Left hindlimb (tissue), 1 donor: ENCODE measurements around the gene LONP2.
"Not testable (repeated sequence)": the region's sequence is repeated elsewhere in the genome, so short reads cannot be mapped to it uniquely, and the experiment has no call there.

ENCODE experiments used
- DNase-seq: peaks from one replicate; pipeline ENCODE4 v3.0.0-alpha.2; 2018

LONP2 gene

DNA sequence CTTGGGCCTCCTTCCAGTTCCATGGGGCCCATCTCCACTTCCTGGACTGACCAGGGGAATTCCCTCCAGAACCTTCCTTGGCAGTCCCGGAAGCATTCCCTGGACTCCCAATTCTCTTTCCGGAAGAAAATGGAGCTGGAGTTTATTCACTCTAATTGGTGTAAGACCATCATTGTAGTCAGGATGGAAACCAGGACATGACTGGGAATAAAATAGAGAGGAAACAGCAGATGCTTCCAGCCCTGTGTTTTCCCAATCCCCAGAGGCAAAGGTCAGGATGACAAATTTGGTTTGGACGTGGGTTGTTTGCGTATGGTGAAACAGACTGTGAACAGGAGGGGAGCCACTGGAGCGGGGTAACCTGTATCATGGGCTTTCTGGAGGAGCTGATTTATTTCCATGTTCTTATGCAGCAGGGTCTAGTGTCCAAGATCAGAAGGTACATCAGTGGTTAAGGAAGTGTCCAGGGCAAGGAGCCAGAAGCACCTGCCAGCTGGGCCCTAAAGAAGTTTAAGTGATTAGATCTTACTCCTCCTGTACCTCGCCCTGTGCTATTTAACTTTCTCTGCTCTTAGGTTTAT, 8.5 kb upstream of the LONP2 start:
- DNase-seq: no peak

DNA sequence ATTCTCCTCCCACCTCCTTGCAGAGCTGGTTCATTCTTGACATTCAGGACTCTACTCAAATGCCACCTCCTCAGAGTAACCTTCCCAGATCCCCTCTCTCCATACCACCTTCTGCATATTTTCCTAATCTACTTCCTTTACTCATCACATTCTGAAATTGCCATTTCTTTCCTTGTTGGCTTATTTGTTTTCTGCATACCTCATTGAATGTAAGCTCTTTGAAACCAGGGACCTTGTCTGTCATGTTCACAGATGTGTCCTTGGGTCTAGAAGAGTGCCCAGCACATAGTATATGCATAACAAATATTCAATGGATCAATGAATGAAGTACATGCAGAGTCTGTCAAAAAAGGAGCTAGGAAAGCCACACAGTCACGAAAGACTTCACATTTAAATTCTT, 7.8 kb upstream of the LONP2 start:
- DNase-seq: no peak

DNA sequence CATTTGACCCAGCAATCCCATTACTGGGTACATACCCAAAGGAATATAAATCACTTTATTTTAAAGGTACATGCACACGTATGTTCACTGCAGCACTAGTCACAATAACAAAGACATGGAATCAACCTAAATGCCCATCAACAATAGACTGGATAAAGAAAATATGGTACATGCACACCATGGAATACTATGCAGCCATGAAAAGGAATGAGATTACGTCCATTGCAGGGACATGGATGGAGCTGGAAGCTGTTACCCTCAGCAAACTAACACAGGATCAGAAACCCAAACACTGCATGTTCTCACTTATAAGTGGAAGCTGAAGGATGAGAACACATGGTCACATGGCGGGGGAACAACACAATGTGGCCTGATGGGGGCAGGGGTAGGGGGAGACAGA, 4.0 kb upstream of the LONP2 start:
- not testable (repeated sequence) for DNase-seq

DNA sequence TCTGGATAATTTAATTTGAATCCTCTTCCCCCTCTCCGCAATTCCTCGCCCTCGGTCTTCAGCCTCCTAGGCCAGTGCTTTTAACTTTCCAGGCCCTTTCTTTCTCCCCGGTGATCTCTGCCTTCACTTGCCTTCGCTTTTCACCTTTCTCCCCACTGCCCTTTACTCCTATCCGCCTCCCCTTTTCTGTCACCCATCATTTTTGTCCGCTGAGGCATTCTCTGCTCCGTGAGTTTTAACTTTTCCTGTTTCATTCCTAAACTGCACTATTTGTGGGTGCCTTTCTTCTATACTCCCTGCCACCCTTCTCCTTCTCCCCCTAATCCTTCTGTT, 729 bp downstream of the LONP2 start:
- no peak for DNase-seq

DNA sequence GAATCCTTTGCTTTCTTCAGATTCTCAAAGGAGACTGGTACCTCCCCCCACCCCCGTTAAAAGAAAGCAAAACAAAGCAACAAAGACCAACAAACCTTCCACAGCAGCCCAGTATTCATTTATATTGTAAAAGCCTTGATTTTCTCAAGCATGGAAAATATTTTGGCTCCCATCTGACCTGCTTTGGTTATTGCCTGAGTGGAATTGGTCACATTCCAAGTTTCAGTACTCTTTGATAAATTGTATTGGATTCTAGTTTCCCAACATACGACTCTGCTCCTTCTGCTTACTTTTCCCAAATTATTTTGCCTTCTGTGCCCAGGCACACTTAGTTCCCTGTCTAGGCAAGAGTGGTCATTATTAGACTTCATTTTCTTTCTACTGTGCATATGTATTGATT, 2.0 kb downstream of the LONP2 start:
- no peak for DNase-seq

DNA sequence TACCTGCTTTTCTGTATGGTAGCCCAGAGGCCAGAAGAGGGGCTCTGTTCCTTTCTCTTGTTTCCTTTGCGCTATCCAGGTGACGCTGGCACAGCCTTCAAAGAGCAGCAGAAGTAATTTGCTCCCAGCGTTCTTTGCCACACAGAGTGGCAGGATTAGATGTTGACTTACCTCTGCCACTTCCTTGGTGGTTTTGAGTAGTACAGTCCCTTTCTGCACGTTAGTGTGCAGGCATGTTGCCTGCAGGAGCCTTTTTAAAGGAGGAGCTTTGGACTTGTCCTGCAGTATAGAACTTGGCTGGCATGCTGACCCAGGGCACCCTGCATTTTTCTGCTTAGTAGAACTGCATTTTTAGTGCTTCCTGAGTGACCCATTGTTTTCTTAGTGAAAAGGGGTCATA, 3.2 kb downstream of the LONP2 start, which contains the start of gene ABCC11:
TSS of gene ABCC11 (minus strand) at position 229 of the 400 bp plus-strand sequence. CDS start 15,618 bp downstream, outside the sequence.
- no peak for DNase-seq

DNA sequence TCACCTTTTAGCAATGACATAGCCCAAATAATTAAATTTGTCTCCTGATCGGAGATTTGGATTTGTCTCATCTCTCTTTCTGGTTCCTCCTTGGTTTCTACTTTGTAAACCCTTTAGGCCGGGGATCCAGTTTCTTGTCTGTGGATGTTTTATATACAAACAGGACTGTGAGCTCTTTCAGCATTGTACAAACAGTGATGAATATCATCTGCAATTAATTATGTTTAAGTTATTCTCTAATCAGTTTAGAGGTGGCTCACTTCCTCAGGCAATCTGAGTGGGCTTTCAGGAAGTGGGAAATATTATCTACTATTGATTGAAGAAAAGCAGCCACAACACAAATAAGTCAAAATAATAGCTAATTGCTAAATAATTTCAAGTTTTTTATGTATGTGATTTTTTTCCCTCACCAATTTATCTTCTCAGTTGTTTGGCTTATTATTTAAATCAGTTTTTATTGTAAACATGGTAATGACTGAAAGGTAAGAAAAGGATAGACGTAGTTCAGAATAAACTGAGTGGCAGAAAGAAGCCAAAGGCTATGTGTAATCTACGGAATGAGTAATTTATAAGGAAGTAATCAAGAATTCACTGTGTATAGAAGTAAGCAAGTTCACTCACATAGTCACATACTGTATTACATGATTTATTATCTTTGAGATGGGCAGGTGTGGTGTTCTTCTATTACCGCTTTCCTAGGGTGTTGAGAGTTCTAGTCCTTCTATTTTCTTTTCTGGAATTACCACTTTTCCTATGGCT, 6.6 kb downstream of the LONP2 start:
- no peak for DNase-seq

DNA sequence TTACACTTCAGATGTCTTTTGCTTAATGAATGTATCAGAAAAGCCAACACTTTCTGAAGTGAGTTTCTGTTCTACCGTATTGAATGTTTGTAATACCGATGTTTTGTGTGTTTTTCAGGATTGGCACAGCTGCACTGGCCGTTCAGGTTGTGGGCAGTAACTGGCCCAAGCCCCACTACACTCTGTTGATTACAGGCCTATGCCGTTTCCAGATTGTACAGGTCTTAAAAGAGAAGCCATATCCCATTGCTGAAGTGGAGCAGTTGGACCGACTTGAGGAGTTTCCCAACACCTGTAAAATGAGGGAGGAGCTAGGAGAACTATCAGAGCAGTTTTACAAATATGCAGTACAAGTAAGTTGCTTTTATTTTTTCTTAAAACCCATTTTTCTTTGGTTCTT, 7.9 kb downstream of the LONP2 start:
- DNase-seq: no peak

DNA sequence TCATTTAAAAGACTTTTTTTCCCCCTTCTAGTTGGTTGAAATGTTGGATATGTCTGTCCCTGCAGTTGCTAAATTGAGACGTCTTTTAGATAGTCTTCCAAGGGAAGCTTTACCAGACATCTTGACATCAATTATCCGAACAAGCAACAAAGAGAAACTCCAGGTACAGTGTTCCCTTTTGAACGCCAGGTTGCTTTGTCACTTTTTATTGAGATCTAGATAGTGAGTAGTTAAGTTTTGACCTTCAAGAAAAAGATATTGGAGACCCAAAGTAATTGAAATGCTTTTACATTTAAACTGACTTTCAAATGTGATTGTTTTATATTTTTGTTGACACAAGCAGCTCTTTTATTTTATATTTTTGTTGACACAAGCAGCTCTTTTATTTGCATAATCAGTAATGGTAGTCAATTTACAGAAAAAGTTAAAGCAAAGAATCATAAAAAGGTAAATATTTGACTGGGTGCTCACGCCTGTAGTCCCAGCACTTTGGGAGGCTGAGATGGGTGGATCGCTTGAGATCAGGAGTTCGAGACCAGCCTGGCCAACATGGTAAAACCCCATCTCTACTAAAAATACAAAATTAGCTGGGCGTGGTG, 12.6 kb downstream of the LONP2 start:
- no peak for DNase-seq

DNA sequence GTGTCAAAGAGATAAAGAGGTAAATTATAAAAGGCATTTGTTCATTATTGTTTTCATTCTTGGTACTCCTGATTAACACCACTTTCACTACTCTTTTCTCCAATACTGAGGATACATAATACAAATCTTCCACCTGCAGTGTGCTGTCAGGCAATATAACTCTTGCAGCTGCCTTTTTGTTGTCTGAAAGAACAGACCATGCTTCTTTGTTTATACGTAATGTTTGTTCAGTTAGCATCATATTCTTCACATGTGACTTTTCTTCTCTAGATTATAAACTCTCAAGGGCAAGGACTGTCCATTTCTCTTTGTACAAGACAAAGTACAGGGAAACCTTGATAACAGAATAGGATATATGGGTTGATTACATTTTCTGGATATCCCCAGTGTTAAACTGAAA, 17.5 kb downstream of the LONP2 start:
- no peak for DNase-seq

DNA sequence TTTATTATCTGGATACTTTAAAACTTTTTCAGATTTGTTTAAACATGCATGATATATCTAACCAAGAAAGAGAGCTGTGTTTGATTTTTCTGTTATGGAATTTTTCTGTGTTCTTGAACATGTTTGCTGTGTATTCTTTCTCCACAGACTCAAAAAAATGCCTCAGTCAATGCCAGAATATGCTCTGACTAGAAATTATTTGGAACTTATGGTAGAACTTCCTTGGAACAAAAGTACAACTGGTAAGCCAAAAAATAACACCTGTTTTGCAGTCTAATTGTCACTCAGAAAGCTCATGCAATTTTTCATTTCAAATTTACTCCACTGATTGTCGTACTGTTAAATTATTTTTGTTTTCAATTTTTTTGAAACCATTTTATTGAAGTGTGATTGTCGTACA, 18.5 kb downstream of the LONP2 start:
- DNase-seq: no peak

DNA sequence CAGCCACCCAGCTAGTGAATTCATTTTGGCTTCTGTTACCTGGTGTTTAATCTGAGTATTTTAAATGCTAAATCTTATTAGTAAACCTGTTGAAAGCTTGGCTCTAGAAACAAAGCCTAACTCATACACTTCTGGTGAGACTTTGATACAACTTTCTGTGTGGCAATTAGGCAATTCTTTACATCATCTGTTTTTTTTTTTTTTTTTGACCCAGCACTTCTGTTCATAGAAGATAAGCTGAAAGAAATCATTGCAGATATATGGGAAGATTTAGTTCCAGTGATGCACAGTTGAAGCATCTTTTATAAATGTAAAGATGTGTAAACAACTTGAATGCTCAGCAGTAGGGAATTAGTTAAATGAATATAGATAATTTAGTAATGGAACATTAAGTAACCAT, 24.9 kb downstream of the LONP2 start:
- DNase-seq: no peak

DNA sequence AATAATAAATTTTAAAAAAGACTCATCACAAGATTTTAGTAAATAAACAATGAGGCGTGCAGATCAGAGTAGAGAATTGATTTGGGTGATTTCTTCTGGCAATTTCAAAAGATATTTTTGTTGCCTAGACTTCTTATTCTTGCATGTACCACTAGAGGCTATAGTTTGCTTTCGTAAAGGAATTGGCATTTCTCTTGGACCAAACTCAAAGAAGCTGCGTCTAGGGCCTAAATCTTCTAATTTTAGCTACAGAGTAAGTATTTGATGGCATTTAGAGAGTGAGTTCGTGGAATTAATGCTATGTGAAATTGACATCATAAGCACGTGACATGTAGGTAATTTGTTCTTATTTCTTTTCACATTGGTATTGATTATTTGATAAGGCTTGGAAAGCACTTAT, 27.6 kb downstream of the LONP2 start:
- no peak for DNase-seq

DNA sequence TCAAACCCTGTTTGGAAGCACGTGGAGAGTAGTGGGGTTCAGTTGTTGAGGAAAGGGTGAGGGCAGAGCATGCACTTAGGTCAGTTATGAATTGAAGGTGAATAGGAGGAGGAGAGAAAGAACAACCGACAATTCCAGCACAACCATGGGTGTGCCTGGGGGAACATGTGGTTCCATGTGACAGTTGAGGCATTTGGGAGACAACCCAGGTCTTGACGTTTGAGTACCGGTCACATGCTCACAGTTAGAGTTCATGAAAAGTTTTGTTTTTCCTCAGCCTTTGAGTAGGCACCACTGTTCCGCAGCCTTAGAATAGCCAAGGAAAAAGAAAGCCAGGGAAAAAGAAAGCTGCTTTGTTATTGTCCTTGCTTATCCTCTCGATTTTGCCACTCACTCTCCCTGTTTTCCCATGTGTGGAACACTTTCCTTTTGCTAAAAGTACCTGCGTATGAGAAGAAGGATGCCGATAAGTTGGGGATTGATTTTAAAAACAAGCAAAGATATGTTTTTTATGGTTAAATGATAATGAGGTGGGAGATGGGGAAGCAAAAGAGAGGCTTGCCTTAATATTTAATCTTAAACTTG, 28.8 kb downstream of the LONP2 start:
- no peak for DNase-seq

DNA sequence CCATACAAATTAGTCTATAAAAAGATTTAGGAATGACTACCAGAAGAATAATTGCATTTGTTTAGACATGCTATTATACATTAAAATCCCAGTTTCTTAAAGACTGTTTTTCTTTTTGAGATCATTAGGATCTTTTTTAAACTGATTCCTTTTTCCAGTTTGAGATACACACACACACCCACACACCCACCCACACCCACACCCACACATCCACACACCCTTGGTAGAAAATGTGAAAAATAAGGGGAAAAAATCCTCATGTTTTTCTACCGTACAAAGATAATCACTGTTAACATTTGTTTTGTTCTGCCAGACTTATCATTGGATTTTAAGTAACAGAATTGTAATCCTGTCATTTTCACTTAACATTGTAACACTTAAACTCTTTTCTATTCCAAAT, 30.4 kb downstream of the LONP2 start:
- no peak for DNase-seq

DNA sequence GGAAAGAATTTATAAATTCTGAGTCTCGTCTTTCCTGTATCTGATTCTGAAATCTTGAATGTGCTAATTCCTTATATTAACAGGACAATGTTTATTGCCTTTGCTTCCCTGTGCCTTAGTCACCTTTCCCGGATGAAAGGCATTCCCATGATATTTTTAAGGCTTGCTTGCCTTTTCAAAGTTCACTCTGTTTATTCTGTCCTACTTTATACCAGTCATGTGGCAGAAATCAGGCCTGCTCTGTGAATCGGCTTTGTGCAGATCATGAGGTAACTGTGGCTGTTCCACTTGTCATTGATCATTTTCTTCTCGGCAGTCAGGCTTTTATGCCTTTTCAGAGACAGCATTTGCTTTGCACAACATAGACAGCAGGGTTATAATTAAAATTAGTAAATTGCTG, 32.0 kb downstream of the LONP2 start:
- DNase-seq: no peak

DNA sequence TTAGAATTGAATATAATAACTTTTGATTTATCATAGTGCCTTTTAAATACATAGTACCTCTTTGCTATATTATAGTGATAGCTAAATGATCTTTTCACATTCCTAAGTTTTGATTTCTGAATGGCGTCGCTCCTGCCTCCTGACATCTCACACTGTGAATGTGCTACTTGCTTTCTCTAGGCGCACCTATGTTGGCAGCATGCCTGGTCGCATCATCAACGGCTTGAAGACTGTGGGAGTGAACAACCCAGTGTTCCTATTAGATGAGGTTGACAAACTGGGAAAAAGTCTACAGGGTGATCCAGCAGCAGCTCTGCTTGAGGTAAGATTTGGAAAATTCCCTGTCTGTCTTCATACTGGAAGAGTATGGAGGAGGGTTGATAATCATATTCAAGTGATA, 33.1 kb downstream of the LONP2 start:
- DNase-seq: no peak

DNA sequence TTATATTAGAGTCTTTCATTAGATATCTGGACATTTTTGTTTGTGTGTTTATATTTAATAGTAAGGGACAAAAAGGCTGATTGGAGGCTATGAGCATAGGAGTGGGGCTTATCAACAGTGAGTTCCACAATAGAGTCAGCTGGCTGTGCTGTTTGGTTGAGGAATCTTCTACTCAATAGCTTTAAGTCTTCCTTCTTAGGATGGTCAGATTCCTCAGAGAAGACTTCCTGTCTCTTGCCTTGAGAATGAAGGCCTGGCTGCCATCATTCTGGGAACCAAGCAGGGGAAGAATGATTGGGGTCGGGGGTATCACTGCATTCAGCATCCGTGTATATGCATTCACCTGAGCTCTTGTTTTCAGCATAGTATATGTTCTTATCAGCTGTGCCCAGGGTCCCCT, 35.1 kb downstream of the LONP2 start:
- no peak for DNase-seq

DNA sequence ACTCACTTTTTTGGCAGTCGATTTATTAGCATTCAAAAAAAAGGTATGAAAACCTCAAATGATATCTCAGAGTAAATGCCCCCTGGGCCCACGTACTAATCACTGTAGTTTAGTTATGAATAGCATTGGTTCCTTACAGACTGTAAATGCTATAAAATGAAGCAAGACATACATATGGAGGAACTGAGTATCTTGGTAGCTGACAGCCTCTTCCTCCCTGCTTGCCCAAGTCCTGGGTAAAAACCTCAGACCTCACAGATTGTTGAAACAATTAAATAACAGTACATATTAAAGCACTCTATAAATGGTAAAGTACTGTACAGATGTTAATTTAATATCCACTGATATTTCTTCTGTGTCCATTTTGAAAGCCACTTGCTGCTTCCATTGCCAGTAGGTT, 36.4 kb downstream of the LONP2 start:
- DNase-seq: no peak

DNA sequence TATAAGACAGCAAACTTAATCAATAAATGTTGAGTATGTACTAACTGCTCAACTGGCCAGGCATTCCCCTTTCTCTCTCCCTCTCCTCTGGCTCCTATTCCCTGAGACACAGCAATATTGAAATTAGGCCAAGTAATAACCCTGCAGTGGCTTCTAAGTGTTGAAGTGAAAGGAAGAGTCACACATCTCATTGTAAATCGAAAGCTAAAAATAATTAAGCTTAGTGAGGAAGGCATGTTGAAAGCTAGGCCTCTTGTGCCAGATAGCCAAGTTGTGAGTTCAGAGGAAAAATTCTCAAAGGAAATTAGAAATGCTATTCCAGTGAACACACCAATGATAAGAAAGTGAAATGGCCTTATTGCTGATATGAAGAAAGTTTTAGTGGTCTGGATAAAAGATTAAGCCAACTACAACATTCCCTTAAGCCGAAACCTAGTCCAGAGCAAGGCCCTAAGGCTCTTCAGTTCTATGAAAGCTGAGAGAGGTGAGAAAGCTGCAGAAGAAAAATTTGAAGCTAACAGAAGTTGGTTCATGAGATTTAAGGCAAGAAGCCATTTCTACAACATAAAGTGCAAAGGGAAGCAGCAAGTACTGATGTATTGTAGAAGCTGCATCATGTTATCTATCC, 38.6 kb downstream of the LONP2 start:
- DNase-seq: no peak

DNA sequence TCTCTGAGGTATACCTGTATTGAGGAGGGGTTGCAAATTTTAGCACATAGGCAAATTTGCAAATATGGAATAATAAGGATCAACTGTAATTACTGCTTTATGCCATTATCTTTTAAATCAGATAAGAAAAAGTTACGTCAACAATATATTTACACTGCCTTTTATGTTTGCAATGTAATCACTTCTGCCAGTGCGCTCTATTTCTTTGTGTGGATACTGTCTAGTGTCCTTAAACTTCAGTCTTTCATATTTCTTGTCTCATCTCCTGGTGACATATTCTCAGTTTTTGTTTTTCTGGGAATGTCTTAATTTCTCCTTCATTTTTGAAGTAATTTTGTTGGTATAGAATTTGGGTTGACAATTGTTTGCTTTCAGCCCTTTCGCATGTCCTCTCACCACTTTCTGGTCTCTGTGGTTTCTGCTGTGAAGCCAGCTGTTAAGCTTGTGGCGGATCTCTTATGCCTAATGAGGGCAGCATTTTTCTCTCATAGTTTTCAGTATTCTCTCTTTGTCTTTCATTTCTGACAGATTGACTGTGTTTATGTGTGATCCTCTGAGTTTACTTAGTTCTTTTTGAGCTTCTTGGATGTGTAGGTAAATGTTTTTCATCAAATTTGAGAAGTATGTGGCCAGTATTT, 40.8 kb downstream of the LONP2 start:
- DNase-seq: no peak

DNA sequence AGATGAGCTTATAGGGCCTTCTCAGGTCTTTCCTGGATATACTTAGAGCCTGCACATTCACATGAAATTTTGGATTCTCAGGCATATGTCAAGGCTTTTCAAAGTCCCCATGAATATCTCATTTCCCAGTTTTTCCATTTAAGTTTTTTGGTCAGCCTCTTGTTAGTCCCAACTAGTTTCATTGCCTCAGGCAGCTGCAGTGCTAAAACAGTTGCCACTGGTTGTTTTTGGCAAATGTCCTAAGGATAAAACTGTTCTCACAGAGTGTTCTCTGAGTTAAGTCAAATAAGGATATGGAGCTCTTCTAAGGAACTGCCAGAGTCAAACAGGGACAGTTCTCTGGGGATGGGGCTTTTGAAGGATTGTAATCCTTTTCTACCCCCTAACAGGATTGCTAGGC, 43.1 kb downstream of the LONP2 start:
- no peak for DNase-seq

DNA sequence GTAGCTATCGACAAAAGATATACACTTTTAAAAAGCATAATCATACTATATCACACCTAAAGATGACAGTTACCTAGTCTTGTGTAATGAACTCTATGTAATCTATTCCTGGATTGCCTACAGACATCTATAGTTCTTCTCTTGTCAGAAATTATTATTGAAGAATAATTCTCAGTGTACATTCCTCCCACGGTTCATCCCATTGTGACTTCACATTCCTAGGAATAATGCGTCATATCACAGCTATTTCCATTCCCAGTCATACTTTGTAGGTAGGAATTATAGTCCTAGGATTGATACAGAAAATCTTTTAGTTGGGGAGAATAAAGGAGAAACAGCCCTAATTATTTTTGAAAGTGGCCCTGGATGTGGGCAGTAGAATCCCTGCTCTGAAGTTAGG, 47.2 kb downstream of the LONP2 start:
- DNase-seq: no peak
